T-cell (primary cell): ENCODE measurements around the gene USP20. TPM values are rescaled to one million over a fixed set of nuclear protein-coding genes. Genes with fewer than 3 reads are reported as not detected.

Experiments used
- ATAC-seq, 4 experiments: fragments of 200-7000 bp in 3 of 4; fragments of 150-1000 bp in 1 of 4; cut with Tn5 transposase; replicated peaks in 1 of 4; 1 replicate in 3 of 4; 2 replicates in 1 of 4; pipeline ENCODE4 v1.10.0; 2021; ENCODE audit warnings: moderate library complexity in 3 of 4, mild to moderate bottlenecking in 2 of 4, moderate number of reproducible peaks in 1 of 4
- CTCF ChIA-PET, 2 donors: fragments of 300-600 bp; sonication (Branson Sonifier 250); formaldehyde crosslinking; loops; one replicate each; lab custom pipeline; 2022; ENCODE audit warnings: antibody characterized with exemption in 2 of 2; lab: Charles Lee
- POLR2A ChIA-PET, 2 donors: fragments of 300-600 bp; sonication (Branson Sonifier 250); formaldehyde crosslinking; loops; one replicate each; lab custom pipeline; 2022; ENCODE audit warnings: antibody characterized with exemption in 2 of 2; lab: Charles Lee
- DNase-seq, 35 experiments: peaks; one replicate each; pipeline versions ENCODE4 v3.0.0 to v3.0.0-alpha.2; 2013 to 2023
- H3K27ac ChIP-seq: one replicate; pipeline ENCODE4 v1.5.1; 2013; ENCODE audit warnings: low read length
- H3K27me3 ChIP-seq, 2 experiments: replicated peaks in 1 of 2; 1 replicate in 1 of 2; 2 replicates in 1 of 2; pipeline versions ENCODE4 v1.6.1 to v1.7.0; 2013; ENCODE audit warnings: low read length in 1 of 2, mixed read lengths in 1 of 2; ENCODE audit not compliant: control insufficient read depth in 2 of 2, insufficient read depth in 2 of 2; ENCODE audit errors: extremely low read depth in 1 of 2
- H3K36me3 ChIP-seq, 2 donors: 1 replicate in 1 of 2; 2 replicates in 1 of 2; pipeline versions ENCODE4 v1.6.1 to v1.7.0; 2013; ENCODE audit warnings: low read length in 1 of 2; ENCODE audit not compliant: control insufficient read depth in 2 of 2, insufficient read depth in 1 of 2; ENCODE audit errors: extremely low read depth in 1 of 2
- H3K4me1 ChIP-seq, 2 experiments: 1 replicate in 1 of 2; 2 replicates in 1 of 2; pipeline versions ENCODE4 v1.6.1 to v1.7.0; 2013; ENCODE audit warnings: low read length in 2 of 2, mixed read lengths in 1 of 2; ENCODE audit not compliant: insufficient read depth in 2 of 2, control insufficient read depth in 1 of 2; ENCODE audit errors: extremely low read depth in 1 of 2
- H3K4me3 ChIP-seq, 2 donors: 1 replicate in 1 of 2; 2 replicates in 1 of 2; pipeline versions ENCODE4 v1.5.1 to v1.7.0; 2013; ENCODE audit warnings: mild to moderate bottlenecking in 2 of 2, low read length in 1 of 2, moderate library complexity in 1 of 2; ENCODE audit not compliant: control insufficient read depth in 1 of 2; ENCODE audit errors: extremely low read depth in 1 of 2
- H3K9me3 ChIP-seq: 2 replicates; pipeline ENCODE4 v1.7.0; 2013
- H3K27ac Mint-ChIP-seq, 2 donors: one replicate each; pipeline ENCODE4 v1.8.0; 2020 to 2021; ENCODE audit warnings: mild to moderate bottlenecking in 2 of 2, mixed read lengths in 2 of 2
- H3K27me3 Mint-ChIP-seq, 2 donors: one replicate each; pipeline ENCODE4 v1.8.0; 2021 to 2022; ENCODE audit warnings: mixed read lengths in 2 of 2
- H3K36me3 Mint-ChIP-seq: one replicate; pipeline ENCODE4 v1.8.0; 2021; ENCODE audit warnings: mixed read lengths
- H3K4me1 Mint-ChIP-seq, 3 donors: one replicate each; pipeline ENCODE4 v1.8.0; 2020 to 2022; ENCODE audit warnings: mixed read lengths in 3 of 3, mild to moderate bottlenecking in 1 of 3
- H3K4me3 Mint-ChIP-seq, 3 donors: one replicate each; pipeline ENCODE4 v1.8.0; 2020 to 2022; ENCODE audit warnings: mild to moderate bottlenecking in 3 of 3, mixed read lengths in 3 of 3, moderate library complexity in 3 of 3
- H3K9me3 Mint-ChIP-seq, 3 donors: one replicate each; pipeline ENCODE4 v1.8.0; 2020 to 2022; ENCODE audit warnings: mixed read lengths in 3 of 3
- WGBS: methylation state at CpG from one replicate; pipeline ENCODE4 v1.1.5; 2013; ENCODE audit warnings: missing lambda C conversion rate; ENCODE audit not compliant: insufficient coverage; 5-methylcytosine and 5-hydroxymethylcytosine counted together
- total RNA-seq, 35 experiments: library from RNA in 6 of 35; stranded (reverse) in 6 of 35; fragments of 120-200 nt in 1 of 35; gene quantifications; one replicate each; pipeline versions ENCODE4 v1.2.1 to v1.2.4 and lab custom pipeline; 2013 to 2026

USP20 gene
- total RNA-seq, 5 donors from 2014 or later (not counting 1 experiment from before 2014, with no cell fraction given): 105 to 140 (median 125) TPM

DNA sequence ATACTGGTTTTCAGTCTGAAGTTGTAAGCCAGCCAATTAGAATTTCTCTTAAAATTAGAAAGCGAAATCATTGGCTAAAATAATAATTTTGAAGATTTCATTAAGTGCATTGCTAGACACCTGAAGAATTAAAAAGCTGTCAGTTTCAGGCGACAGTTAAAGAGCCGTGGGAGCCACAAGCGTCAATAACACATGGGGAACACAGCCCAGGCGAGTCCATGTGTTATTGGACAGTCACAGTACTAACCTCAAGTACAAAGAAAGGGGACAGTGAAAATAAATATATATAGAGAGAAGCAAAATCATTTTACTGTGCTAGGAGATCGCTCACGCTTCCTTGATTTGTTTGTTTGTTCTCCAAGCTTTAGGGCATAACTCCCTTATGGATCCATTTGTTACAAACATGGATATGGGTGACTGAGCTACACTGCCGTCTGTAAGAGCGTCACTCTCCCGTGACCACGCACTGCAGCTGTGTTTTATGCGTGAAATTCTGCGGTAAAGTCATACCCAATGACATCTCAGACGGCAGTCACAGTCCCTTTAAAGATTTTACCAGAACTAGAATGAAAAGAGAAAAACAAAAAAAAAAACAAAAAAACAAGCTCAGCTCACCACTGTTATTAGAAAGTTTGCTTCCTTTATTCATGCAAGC lies 83.2 kb downstream of the USP20 start:
- no peak for ATAC-seq
- CTCF ChIA-PET: interaction anchor here in 1 of 2 donors (0.6 to 1.2 kb wide), 4 partner anchors 30 to 967 kb away, joined by 3 to 8 read pairs (median 4); no protein-coding TSS in a partner anchor

GRCh38 chr9:129919277-129919676 lies 84.0 kb downstream of the USP20 start:
- Mint-ChIP-seq H3K4me1 (peaks cover 30 to 47% (median 30%) of the 10 kb centered on the region in 3 donors), H3K36me3 (peaks cover 44% of the 10 kb centered on the region), H3K9me3 (no peaks in the 10 kb centered on the region), H3K4me3 (no peak overlapping the region), H3K27me3 (no peaks in the 10 kb centered on the region), H3K27ac (peak overlapping the region; percentile 84 to 86)
- ATAC-seq (no peak), DNase-seq (no peak)
- ChIA-PET POLR2A (interaction anchor here in 1 of 2 donors (0.6 kb wide), 2 partner anchors 77 to 92 kb away, joined by 3 to 6 read pairs; no protein-coding TSS in a partner anchor), CTCF (interaction anchor here in 1 of 2 donors (0.7 to 1.2 kb wide), 3 partner anchors 14 to 89 kb away, joined by 3 to 4 read pairs (median 3); no protein-coding TSS in a partner anchor)
- Histone ChIP-seq H3K27me3 (no peaks in the 10 kb centered on the region), H3K4me1 (peaks cover 0 to 2% of the 10 kb centered on the region in 2 experiments), H3K4me3 (no peak overlapping the region), H3K27ac (no peak overlapping the region), H3K9me3 (no peaks in the 10 kb centered on the region), H3K36me3 (peaks cover 2 to 60% of the 10 kb centered on the region in 2 donors)
- no CpG with 5 or more reads among the region's 3 CpGs for WGBS

More for the DNA sequence above, 83.2 kb downstream of the USP20 start:
- no peak for DNase-seq
- Mint-ChIP-seq H3K27me3 (no peaks in the 10 kb centered on the region), H3K27ac (peak overlapping the region; percentile 49 to 84), H3K4me3 (no peak overlapping the region), H3K36me3 (peaks cover 38% of the 10 kb centered on the region), H3K4me1 (peaks cover 24 to 47% (median 27%) of the 10 kb centered on the region in 3 donors), H3K9me3 (no peaks in the 10 kb centered on the region)
- POLR2A ChIA-PET: interaction anchor here (0.6 kb wide), 2 partner anchors 78 to 89 kb away, joined by 3 read pairs; no protein-coding TSS in a partner anchor
- 95% methylated on average over 6 of the region's 14 CpGs for WGBS
- Histone ChIP-seq H3K27me3 (no peaks in the 10 kb centered on the region), H3K36me3 (peaks cover 2 to 58% of the 10 kb centered on the region in 2 donors), H3K4me1 (peaks cover 0 to 2% of the 10 kb centered on the region in 2 experiments), H3K4me3 (no peak overlapping the region), H3K27ac (no peak overlapping the region), H3K9me3 (no peaks in the 10 kb centered on the region)

GRCh38 chr9:129919841-129920240 lies 84.6 kb downstream of the USP20 start:
- H3K36me3 ChIP-seq: peaks cover 2 to 65% of the 10 kb centered on the region in 2 donors
- H3K27ac ChIP-seq: no peak overlapping the region
- H3K4me1 ChIP-seq: peaks cover 0 to 2% of the 10 kb centered on the region in 2 experiments
- WGBS: no CpG with 5 or more reads among the region's 3 CpGs
- POLR2A ChIA-PET: interaction anchor here in 1 of 2 donors (0.6 kb wide), 2 partner anchors 79 to 91 kb away, joined by 3 to 6 read pairs; no protein-coding TSS in a partner anchor
- ATAC-seq (no peak), DNase-seq (no peak)
- Mint-ChIP-seq H3K27ac (peak overlapping the region; percentile 68 to 86), H3K4me1 (peaks cover 30 to 50% (median 32%) of the 10 kb centered on the region in 3 donors), H3K27me3 (no peaks in the 10 kb centered on the region), H3K4me3 (peak overlapping the region in 1 of 3 donors; percentile 17), H3K9me3 (no peaks in the 10 kb centered on the region), H3K36me3 (peaks cover 48% of the 10 kb centered on the region)
- H3K9me3 ChIP-seq: no peaks in the 10 kb centered on the region
- CTCF ChIA-PET: interaction anchor here in 1 of 2 donors (0.7 kb wide), 1 partner anchor 13 kb away, joined by 3 read pairs; no protein-coding TSS in a partner anchor
- H3K27me3 ChIP-seq: no peaks in the 10 kb centered on the region
- H3K4me3 ChIP-seq: no peak overlapping the region

DNA sequence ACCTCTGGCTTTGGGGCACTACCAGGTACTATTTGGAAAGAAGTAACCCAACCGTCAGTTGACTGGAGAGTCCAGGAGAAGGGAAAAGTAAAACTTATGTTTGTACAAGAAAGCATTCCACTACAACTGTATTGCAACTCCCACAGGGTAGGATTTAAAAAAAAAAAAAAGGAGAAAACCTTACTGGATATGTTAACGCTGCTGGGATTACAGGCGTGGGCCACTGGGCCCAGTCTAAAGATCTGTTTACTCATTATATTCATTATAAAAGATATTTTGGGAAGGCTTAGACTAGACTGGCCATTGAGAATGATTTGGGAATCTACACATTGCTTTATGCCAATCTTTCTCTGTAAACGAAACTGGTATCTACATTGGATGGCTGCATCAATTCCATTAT lies 86.6 kb downstream of the USP20 start:
- Mint-ChIP-seq H3K4me3 (no peak overlapping the region), H3K27me3 (no peaks in the 10 kb centered on the region), H3K9me3 (no peaks in the 10 kb centered on the region), H3K36me3 (peaks cover 48% of the 10 kb centered on the region), H3K27ac (peak overlapping the region; percentile 55 to 61), H3K4me1 (peaks cover 24 to 44% (median 27%) of the 10 kb centered on the region in 3 donors)
- no peak for ATAC-seq
- ChIA-PET CTCF (no interaction called here), POLR2A (no interaction called here)
- peaks cover 2 to 70% of the 10 kb centered on the region in 2 donors for H3K36me3 ChIP-seq
- no peak overlapping the region for H3K27ac ChIP-seq
- no peaks in the 10 kb centered on the region for H3K4me1 ChIP-seq
- H3K9me3 ChIP-seq: no peaks in the 10 kb centered on the region
- no peak for DNase-seq
- 100% methylated on average over 1 of the region's 4 CpGs for WGBS
- no peaks in the 10 kb centered on the region for H3K27me3 ChIP-seq
- H3K4me3 ChIP-seq: no peak overlapping the region

- no peak for DNase-seq
- ATAC-seq: no peak
- Histone ChIP-seq H3K4me3 (no peak overlapping the region), H3K36me3 (peaks cover 2 to 74% of the 10 kb centered on the region in 2 donors), H3K4me1 (no peaks in the 10 kb centered on the region), H3K27ac (no peak overlapping the region), H3K27me3 (no peaks in the 10 kb centered on the region), H3K9me3 (no peaks in the 10 kb centered on the region)
- Mint-ChIP-seq H3K4me3 (no peak overlapping the region), H3K36me3 (peaks cover 45% of the 10 kb centered on the region), H3K27me3 (no peaks in the 10 kb centered on the region), H3K9me3 (no peaks in the 10 kb centered on the region), H3K4me1 (peaks cover 15 to 39% (median 23%) of the 10 kb centered on the region in 3 donors), H3K27ac (peak overlapping the region in 1 of 2 donors; percentile 58)
- 93% methylated on average over 3 of the region's 6 CpGs for WGBS
- POLR2A ChIA-PET: interaction anchor here (0.6 to 0.7 kb wide), 3 partner anchors 17 to 92 kb away, joined by 3 to 5 read pairs (median 3); no protein-coding TSS in a partner anchor
- CTCF ChIA-PET: interaction anchor here (0.7 to 1.1 kb wide), 3 partner anchors 16 to 82 kb away, joined by 4 to 8 read pairs (median 4); no protein-coding TSS in a partner anchor
These were observed 88.3 kb downstream of the USP20 start for GRCh38 chr9:129923589-129923988.

DNA sequence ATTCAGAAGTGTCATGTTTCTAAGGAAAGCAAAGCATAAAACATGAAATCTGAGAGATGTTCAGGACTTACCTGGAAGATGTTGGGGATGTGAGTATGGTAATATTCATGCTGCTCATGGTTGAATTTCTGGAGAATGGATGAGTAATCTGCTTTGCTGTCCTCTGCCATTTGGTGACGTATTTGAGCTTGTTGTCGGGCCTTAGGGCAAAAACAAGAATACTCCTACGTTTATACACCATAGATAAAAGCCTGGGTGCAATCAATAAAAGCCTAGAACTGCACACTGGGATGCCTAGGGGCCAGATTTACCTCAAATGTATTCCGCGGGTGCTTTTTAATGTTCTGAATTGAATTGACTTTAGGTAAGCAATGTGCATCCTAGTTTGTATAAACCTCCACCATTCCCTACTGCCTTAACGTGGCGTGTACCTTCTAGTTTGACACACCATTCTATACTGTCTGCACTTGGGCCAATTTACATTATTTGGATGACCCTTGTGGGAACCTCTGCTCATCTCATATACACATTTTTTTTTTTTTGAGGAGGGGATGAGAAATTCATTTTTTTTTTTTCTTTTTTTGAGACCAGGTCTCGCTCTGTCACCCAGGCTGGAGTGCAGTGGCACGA lies 94.4 kb downstream of the USP20 start:
- peaks cover 20 to 27% of the 10 kb centered on the region in 2 experiments for H3K4me1 ChIP-seq

More for the DNA sequence above, 94.4 kb downstream of the USP20 start:
- no peaks in the 10 kb centered on the region for H3K27me3 ChIP-seq
- H3K27ac Mint-ChIP-seq: peak overlapping the region; percentile 23 to 52
- ChIA-PET CTCF (interaction anchor here in 1 of 2 donors (0.5 kb wide), 1 partner anchor 110 kb away, joined by 10 read pairs; no protein-coding TSS in a partner anchor), POLR2A (interaction anchor here in 1 of 2 donors (0.7 kb wide), 2 partner anchors 23 to 40 kb away, joined by 6 to 10 read pairs; no protein-coding TSS in a partner anchor)
- ATAC-seq (no peak), DNase-seq (no peak)
- H3K9me3 Mint-ChIP-seq: no peaks in the 10 kb centered on the region
- WGBS: 77% methylated on average over 3 of the region's 9 CpGs
- H3K36me3 Mint-ChIP-seq: peaks cover 37% of the 10 kb centered on the region
- peaks cover 33 to 50% (median 45%) of the 10 kb centered on the region in 3 donors for H3K4me1 Mint-ChIP-seq
- H3K36me3 ChIP-seq: peaks cover 5 to 43% of the 10 kb centered on the region in 2 donors
- no peaks in the 10 kb centered on the region for H3K27me3 Mint-ChIP-seq
- no peak overlapping the region for H3K27ac ChIP-seq
- H3K9me3 ChIP-seq: no peaks in the 10 kb centered on the region
- no peak overlapping the region for H3K4me3 Mint-ChIP-seq
- H3K4me3 ChIP-seq: no peak overlapping the region
